Stimulated activated CD8-positive, alpha-beta memory T cell treated with anti-CD3 and anti-CD28 coated beads, Interleukin-7, amount 100 ng/mL, for 4 hours (primary cell): ENCODE results near the gene OSR1.

Experiments
- DNase-seq, 2 donors: peaks; one replicate each; pipeline ENCODE4 v3.0.0-alpha.2; 2020; ENCODE audit warnings: low read depth in 2 of 2

OSR1 gene

GRCh38 chr2:19359021-19359357 lies 566 bp upstream of the OSR1 start:
- DNase-seq, result no peak

GRCh38 chr2:19357402-19358241 lies 801 bp downstream of the OSR1 start:
- no peak for DNase-seq

GRCh38 chr2:19356545-19357401 lies 1.6 kb downstream of the OSR1 start:
- DNase-seq, result no peak

GRCh38 chr2:19355931-19356544 lies 2.4 kb downstream of the OSR1 start:
- DNase-seq, result no peak

DNA sequence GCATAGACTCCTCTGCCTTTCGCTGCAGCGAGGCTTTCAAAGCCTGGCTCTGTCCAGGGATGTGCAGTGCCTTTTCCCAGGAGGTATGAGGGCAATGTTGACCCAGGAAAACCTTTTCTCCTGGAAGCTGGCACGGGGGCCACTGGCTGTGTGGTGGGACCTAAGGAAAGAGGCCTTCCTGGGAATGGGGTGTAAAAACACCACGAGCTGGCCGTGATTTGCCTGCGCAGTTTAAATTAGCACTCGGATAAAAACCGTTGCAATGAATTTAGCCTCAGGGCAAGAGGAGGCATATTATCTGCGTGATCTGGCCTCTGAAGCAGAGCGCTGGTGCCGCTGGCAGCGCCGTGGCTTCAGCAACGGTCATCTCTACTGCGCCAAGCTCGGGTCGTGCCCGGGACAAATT lies 3.0 kb downstream of the OSR1 start:
- no peak for DNase-seq

- DNase-seq, result no peak
Observed at GRCh38 chr2:19355014-19355405, 3.4 kb downstream of the OSR1 start.

- no peak for DNase-seq
Observed at GRCh38 chr2:19353721-19354050, 4.7 kb downstream of the OSR1 start.

- no peak for DNase-seq
Observed at GRCh38 chr2:19352946-19353720, 5.3 kb downstream of the OSR1 start.

GRCh38 chr2:19351899-19352697 lies 6.3 kb downstream of the OSR1 start:
- DNase-seq, result no peak

GRCh38 chr2:19351499-19351898 lies 6.9 kb downstream of the OSR1 start:
- no peak for DNase-seq

GRCh38 chr2:19350678-19351401 lies 7.6 kb downstream of the OSR1 start:
- no peak for DNase-seq

- DNase-seq, result no peak
Observed at GRCh38 chr2:19349911-19350677, 8.3 kb downstream of the OSR1 start.

DNA sequence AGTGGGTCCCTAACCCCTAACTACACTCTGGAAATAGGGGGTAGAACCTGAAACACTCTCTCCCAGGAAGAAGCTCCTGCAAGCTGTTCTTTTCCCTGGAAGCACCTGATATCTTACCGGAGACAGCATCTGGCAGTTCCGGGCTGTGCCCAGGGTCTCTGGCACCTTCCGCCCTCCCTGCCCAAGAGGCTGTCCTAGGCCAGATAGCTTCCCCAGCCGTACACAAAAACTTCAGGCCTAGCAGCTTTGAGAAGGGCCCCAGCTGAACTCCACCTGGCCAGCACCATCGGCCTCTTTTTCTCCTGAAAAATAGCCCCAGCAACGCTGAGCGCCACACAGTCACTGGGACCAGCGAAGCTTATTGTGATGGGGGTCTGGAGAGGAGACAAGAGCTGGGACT lies 9.7 kb downstream of the OSR1 start:
- no peak for DNase-seq

GRCh38 chr2:19347619-19348562 lies 10.5 kb downstream of the OSR1 start:
- peak; percentile 85 to 88 for DNase-seq

- DNase-seq, result no peak
Observed at GRCh38 chr2:19346983-19347618, 11.3 kb downstream of the OSR1 start.

DNA sequence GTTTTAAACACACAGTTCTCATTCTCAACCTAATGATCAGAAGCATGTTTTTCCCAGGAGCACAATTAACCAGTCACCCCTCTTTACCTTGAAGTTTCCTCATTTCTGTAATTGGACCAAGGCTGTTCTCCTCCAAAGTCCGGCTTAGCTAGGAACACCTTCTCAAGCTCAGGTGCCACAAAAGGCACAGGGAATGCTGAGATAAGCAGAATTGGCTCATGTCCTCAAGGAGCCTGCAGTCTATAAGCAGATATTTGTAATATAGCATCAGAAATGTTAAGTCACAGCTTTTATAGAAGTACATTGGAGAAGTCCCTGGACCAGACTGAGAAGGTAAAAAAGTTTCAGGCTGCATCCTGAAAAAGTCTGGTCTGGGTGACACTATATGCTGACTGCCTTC lies 20.7 kb downstream of the OSR1 start:
- DNase-seq, result no peak

- no peak for DNase-seq
Observed at GRCh38 chr2:19337202-19337601, 21.2 kb downstream of the OSR1 start.

DNA sequence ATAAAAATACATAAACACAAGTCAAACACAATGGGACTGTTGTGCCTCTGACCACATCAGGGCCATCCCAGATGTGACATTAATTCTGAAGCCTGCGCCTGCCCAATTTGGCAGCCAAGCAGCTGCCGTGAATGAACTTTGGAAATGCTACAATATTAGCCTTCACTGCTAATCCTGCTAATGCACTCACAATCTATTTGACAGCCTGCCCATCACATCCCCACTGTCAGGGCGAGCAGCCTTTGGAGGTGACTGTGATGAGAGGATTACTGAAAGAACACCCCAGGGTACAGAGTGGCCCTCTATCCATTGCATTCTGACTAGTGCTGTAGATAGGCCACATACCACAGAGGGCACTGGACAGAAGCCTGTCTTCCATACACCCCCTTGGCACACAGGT lies 21.6 kb downstream of the OSR1 start:
- DNase-seq, result no peak
